ENCODE results near the gene CEP350. TPM values are rescaled to one million over a fixed set of nuclear protein-coding genes. Genes with fewer than 3 reads are reported as not detected.

Gene CEP350
- total RNA-seq, 1 donor from 2014 or later, result 44.6 TPM

GRCh38 chr1:180154325-180155181, 199.9 kb downstream of the CEP350 start, which contains the start of gene QSOX1:
Gene QSOX1, plus strand, starts transcription at chr1:180154869. Its CDS starts 39 bp downstream, at chr1:180154908.
- intact Hi-C loops (cut with micrococcal nuclease), result loop anchor here (1.0 kb wide), 5 partner anchors 14 to 477 kb away; partner anchors contain the start of genes CEP350, TOR1AIP1 and TOR1AIP2
- H3K4me1 Mint-ChIP-seq (ENCODE audit: low read depth), result peaks cover 44% of the 10 kb centered on the region
- DNase-seq (ENCODE audit: low spot score), result peak; percentile 85
- peak within 1 kb of the TSS; percentile 88 for H3K4me3 Mint-ChIP-seq
- H3K27me3 Mint-ChIP-seq (ENCODE audit: insufficient read depth), result peaks cover 4% of the 10 kb centered on the region
- H3K9me3 Mint-ChIP-seq, result no peaks in the 10 kb centered on the region
- no peaks in the 10 kb centered on the region for H3K36me3 Mint-ChIP-seq (ENCODE audit: low read depth)
- H3K27ac Mint-ChIP-seq, result peak within 1 kb of the TSS; percentile 94

GRCh38 chr1:180155182-180155682, 200.6 kb downstream of the CEP350 start:
- DNase-seq (ENCODE audit: low spot score), result no peak
- Mint-ChIP-seq H3K9me3 (no peaks in the 10 kb centered on the region), H3K27ac (peak overlapping the region; percentile 94), H3K4me3 (peak overlapping the region; percentile 87), H3K36me3 (ENCODE audit: low read depth) (no peaks in the 10 kb centered on the region), H3K4me1 (ENCODE audit: low read depth) (peaks cover 44% of the 10 kb centered on the region), H3K27me3 (ENCODE audit: insufficient read depth) (peaks cover 4% of the 10 kb centered on the region)
- intact Hi-C loops (cut with micrococcal nuclease), result loop anchor here (1.0 kb wide), 2 partner anchors 13 to 201 kb away; partner anchors contain the start of gene CEP350

DNA sequence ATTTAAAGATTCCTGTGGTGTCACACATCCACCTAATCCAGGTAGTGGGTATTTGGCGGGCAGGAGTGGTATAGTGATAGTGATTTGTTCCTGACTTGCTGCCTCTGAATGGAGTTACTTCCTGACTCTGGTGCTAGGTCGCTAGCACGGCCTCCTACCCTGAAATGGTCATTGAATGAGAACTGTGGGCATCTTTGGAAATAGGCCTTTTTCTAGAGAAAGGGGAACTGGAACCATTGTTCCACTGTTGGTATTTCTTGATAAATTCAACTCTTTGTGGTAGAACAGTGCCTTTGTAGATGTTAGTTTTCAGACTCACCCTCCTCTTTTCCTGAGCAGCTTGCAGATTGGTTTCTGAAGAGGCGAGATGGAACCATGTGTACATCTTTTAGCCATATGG, 201.6 kb downstream of the CEP350 start:
- Mint-ChIP-seq H3K9me3 (no peaks in the 10 kb centered on the region), H3K27ac (no peak overlapping the region)

DNA sequence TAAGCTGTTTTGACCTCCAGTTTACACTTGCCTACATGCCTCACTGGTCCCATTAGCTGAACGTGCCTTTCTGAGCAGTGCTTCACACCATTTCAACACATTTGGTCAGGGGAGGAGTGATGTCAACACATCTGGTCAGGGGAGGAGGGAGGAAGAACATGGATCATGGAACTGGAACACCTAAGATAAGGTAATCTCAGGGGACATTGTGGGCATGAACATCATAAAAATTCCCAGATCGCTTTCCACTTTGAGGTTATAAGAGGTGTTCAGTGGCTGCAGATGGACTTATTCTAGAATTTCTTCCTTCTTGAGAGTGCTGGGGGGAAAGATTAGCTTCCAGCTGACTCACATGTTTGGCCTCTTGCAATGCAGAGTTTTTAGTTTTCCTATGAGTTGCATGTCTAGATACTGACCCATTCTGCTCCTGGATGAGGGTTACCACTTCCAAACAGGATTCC, 202.1 kb downstream of the CEP350 start:
- Mint-ChIP-seq H3K4me3 (peak overlapping the region; percentile 87), H3K36me3 (ENCODE audit: low read depth) (no peaks in the 10 kb centered on the region), H3K4me1 (ENCODE audit: low read depth) (peaks cover 44% of the 10 kb centered on the region), H3K27me3 (ENCODE audit: insufficient read depth) (no peaks in the 10 kb centered on the region), H3K9me3 (no peaks in the 10 kb centered on the region), H3K27ac (peak overlapping the region; percentile 19)
- no peak for DNase-seq (ENCODE audit: low spot score)
- intact Hi-C loops (cut with micrococcal nuclease), result no loop called here

More for the DNA sequence above, 201.6 kb downstream of the CEP350 start:
- Mint-ChIP-seq H3K4me1 (ENCODE audit: low read depth) (peaks cover 44% of the 10 kb centered on the region), H3K36me3 (ENCODE audit: low read depth) (no peaks in the 10 kb centered on the region), H3K27me3 (ENCODE audit: insufficient read depth) (peaks cover 2% of the 10 kb centered on the region), H3K4me3 (peak overlapping the region; percentile 87)
- intact Hi-C loops (cut with micrococcal nuclease), result no loop called here
- DNase-seq (ENCODE audit: low spot score), result no peak

DNA sequence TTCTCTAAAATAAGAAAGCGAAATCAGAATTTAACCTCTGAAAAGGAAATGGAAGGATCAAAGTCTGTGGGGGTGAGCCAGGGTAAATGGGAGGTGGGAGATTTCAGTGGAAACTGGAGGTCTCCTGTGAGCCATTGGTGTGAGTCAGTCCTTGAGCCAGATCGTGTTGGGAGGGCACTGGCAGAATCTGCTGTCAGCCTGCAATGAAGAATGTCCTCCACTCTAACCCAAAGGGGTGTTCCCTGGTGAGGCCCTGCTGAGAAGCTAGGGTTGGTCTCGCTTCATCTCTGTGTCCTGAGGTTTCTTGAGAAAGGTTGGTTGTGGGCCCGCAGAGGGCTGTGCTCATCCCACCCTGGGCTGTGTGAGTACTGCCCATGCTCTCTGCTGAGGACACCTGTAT, 202.5 kb downstream of the CEP350 start:
- Mint-ChIP-seq H3K9me3 (no peaks in the 10 kb centered on the region), H3K4me1 (ENCODE audit: low read depth) (peaks cover 44% of the 10 kb centered on the region), H3K27me3 (ENCODE audit: insufficient read depth) (no peaks in the 10 kb centered on the region), H3K36me3 (ENCODE audit: low read depth) (no peaks in the 10 kb centered on the region), H3K27ac (no peak overlapping the region), H3K4me3 (peak overlapping the region; percentile 87)
- intact Hi-C loops (cut with micrococcal nuclease), result no loop called here
- no peak for DNase-seq (ENCODE audit: low spot score)

GRCh38 chr1:180157576-180158057, 203.0 kb downstream of the CEP350 start:
- intact Hi-C loops (cut with micrococcal nuclease), result no loop called here
- no peaks in the 10 kb centered on the region for H3K36me3 Mint-ChIP-seq (ENCODE audit: low read depth)

DNA sequence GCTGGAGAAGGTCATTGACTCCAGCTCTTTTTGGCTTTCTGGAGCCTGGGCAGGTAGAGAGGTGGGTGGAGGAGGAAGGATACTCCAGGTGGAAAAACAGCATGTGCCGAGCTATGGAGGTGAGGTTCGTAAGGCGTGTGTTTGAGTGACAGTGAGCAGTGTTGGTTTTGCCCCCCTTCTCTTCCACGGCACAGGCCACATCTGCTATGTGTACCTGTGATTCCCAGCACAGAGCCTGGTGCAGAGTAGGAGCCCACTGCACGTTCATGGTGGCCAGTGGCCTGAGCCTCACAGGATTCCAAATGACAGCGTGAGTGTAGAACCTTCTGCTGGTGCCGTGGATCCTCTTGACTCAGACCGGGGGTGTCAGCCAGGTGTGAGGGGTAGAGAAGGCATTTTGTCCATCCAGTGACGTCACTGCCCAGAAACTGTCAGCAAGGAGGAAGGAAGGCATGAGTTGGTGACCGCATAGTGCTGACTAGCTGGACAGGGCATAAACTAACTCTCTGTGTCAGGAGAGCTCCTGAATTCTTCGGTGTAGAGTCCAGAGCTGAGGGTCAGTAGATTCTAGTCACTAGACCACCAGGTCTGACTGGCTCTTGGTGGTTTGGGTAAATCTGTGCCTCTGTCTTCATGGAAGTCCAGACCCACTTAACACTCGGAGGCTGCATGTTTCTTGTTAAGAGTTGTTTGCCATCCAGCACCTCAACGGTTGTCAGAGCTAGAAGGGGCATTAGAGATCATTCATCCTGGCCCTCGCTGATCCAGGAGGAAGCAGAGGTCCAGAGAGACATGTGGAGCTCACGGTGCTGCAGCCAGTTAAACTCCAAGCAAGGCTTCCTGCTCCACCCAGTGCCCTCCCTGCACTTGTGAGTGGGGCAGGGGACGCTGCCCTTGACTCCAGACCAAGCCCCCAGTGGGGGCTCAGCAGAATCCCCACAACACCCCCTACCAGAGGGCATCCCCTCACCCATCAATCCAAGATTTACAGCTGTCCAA, 203.8 kb downstream of the CEP350 start:
- intact Hi-C loops (cut with micrococcal nuclease), result no loop called here
- H3K27me3 Mint-ChIP-seq (ENCODE audit: insufficient read depth), result no peaks in the 10 kb centered on the region
- H3K4me3 Mint-ChIP-seq, result no peak overlapping the region
- no peaks in the 10 kb centered on the region for H3K36me3 Mint-ChIP-seq (ENCODE audit: low read depth)
- peaks cover 39% of the 10 kb centered on the region for H3K4me1 Mint-ChIP-seq (ENCODE audit: low read depth)
- DNase-seq (ENCODE audit: low spot score), result no peak
- H3K27ac Mint-ChIP-seq, result no peak overlapping the region
- H3K9me3 Mint-ChIP-seq, result no peaks in the 10 kb centered on the region

More at GRCh38 chr1:180157576-180158057, 203.0 kb downstream of the CEP350 start:
- H3K9me3 Mint-ChIP-seq, result no peaks in the 10 kb centered on the region
- no peak overlapping the region for H3K27ac Mint-ChIP-seq
- peaks cover 40% of the 10 kb centered on the region for H3K4me1 Mint-ChIP-seq (ENCODE audit: low read depth)
- H3K4me3 Mint-ChIP-seq, result no peak overlapping the region
- no peaks in the 10 kb centered on the region for H3K27me3 Mint-ChIP-seq (ENCODE audit: insufficient read depth)
- DNase-seq (ENCODE audit: low spot score), result no peak

DNA sequence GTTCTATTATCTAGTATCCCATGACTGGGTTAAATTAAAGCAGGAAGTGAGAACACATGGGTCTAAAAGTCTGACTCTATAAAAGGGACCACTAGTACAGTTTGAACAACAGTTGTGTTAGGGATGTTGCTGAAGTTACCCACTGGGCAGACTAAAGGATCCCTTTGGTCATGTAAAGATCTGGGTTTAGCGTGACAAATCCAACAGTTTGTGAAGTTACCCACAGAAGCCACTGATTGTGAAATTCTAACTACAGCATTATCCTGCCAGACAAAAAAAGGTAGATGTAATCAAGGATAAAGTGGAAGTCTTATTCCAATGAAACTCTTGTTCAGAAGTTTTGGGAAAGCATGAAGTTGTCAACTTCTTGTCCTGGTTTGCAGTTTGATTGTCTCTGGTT, 205.7 kb downstream of the CEP350 start:
- intact Hi-C loops (cut with micrococcal nuclease), result no loop called here
- Mint-ChIP-seq H3K4me3 (no peak overlapping the region), H3K9me3 (no peaks in the 10 kb centered on the region), H3K27me3 (ENCODE audit: insufficient read depth) (no peaks in the 10 kb centered on the region), H3K36me3 (ENCODE audit: low read depth) (no peaks in the 10 kb centered on the region), H3K4me1 (ENCODE audit: low read depth) (peaks cover 41% of the 10 kb centered on the region), H3K27ac (no peak overlapping the region)
- no peak for DNase-seq (ENCODE audit: low spot score)

DNA sequence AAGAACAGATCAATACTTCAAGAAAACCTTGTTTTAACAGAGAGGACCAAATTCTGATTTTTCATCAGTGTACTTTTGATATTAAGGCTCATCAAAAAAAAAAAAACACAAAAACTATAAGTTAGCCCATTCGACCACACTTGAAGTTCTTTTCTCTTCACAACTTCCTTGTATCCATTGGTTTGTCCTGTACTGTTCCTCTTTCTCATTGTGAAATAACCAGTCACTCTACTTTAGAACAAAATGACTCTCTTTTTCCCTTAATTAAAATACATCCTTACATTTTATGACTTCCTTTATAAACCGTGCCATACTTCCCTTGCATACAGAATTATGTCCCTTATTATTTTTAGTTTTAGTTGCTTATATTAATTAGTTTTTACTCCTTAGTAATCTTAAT, 208.4 kb downstream of the CEP350 start:
- Mint-ChIP-seq H3K36me3 (ENCODE audit: low read depth) (no peaks in the 10 kb centered on the region), H3K27me3 (ENCODE audit: insufficient read depth) (no peaks in the 10 kb centered on the region), H3K4me3 (no peak overlapping the region), H3K9me3 (no peaks in the 10 kb centered on the region), H3K27ac (no peak overlapping the region), H3K4me1 (ENCODE audit: low read depth) (peaks cover 15% of the 10 kb centered on the region)
- no peak for DNase-seq (ENCODE audit: low spot score)
- intact Hi-C loops (cut with micrococcal nuclease), result no loop called here

Other genes with a start within 250 kb of the CEP350 start
- not detected in 2 replicates for gene FAM163A, start 211.5 kb upstream of the CEP350 start, total RNA-seq
- 61.0 and 62.6 TPM in 2 replicates for gene TOR1AIP2, start 77.0 kb upstream of the CEP350 start, total RNA-seq
- gene TOR1AIP1, start 72.5 kb upstream of the CEP350 start, total RNA-seq, result 76.1 and 80.5 TPM in 2 replicates
- 61.4 and 63.7 TPM in 2 replicates for gene QSOX1, start 200.1 kb downstream of the CEP350 start, total RNA-seq

Data from activated T-helper 1 cell treated with anti-CD3 and anti-CD28 coated beads, Interleukin-12 subunit alpha, Interleukin-12 subunit beta, Interleukin-2, Interleukin-4 antibody, amounts not matched to agents 30 ng/mL and 10 ng/mL and 1 ng/mL, durations not matched to agents 14 hours and 24 hours and 36 hours (primary cell).